Parathyroid adenoma (tissue), 2 donors: ENCODE data around the gene ADGRL3.

Source experiments
- H2AFZ ChIP-seq: fragments of 300-600 bp; sonication (generic); one replicate; pipeline ENCODE4 v1.7.0; 2017; ENCODE audit warnings: antibody characterized with exemption, mild to moderate bottlenecking
- H3K27ac ChIP-seq: fragments of 300-600 bp; sonication (generic); one replicate; pipeline ENCODE4 v1.7.0; 2017
- H3K27me3 ChIP-seq: fragments of 300-600 bp; sonication (generic); one replicate; pipeline ENCODE4 v1.7.0; 2017; ENCODE audit warnings: low read length; ENCODE audit not compliant: control insufficient read depth, insufficient read depth
- H3K36me3 ChIP-seq: fragments of 300-600 bp; sonication (generic); one replicate; pipeline ENCODE4 v1.7.0; 2017; ENCODE audit warnings: low read length; ENCODE audit not compliant: control insufficient read depth, insufficient read depth
- H3K4me1 ChIP-seq: fragments of 300-600 bp; sonication (generic); one replicate; pipeline ENCODE4 v1.7.0; 2017; ENCODE audit warnings: control low read depth
- H3K4me2 ChIP-seq: fragments of 300-600 bp; sonication (generic); one replicate; pipeline ENCODE4 v1.7.0; 2017; ENCODE audit warnings: low read length
- H3K4me3 ChIP-seq: fragments of 300-600 bp; sonication (generic); one replicate; pipeline ENCODE4 v1.7.0; 2017; ENCODE audit warnings: low read depth, low read length
- H3K79me2 ChIP-seq: fragments of 300-600 bp; sonication (generic); one replicate; pipeline ENCODE4 v1.7.0; 2017; ENCODE audit warnings: control low read depth
- H3K9ac ChIP-seq: fragments of 300-600 bp; sonication (generic); one replicate; pipeline ENCODE4 v1.7.0; 2017; ENCODE audit warnings: mild to moderate bottlenecking
- H3K9me3 ChIP-seq: fragments of 300-600 bp; sonication (generic); one replicate; pipeline ENCODE4 v1.7.0; 2017; ENCODE audit warnings: low read length; ENCODE audit not compliant: control insufficient read depth
- CTCF ChIP-seq: fragments of 300-600 bp; sonication (generic); IDR thresholded peaks from one replicate; pipeline ENCODE4 v1.7.0; 2017; ENCODE audit warnings: antibody characterized with exemption, mild to moderate bottlenecking
- donor health status: primary hyperparathyroidism.

ADGRL3 gene

GRCh38 chr4:61451935-61452334 is 251.8 kb downstream of the ADGRL3 start:
- no peaks in the 10 kb centered on the region for H3K4me1 ChIP-seq
- H2AFZ ChIP-seq, result no peak overlapping the region
- no peak overlapping the region for H3K27ac ChIP-seq
- no peaks in the 10 kb centered on the region for H3K27me3 ChIP-seq
- H3K4me2 ChIP-seq, result no peak overlapping the region
- no peaks in the 10 kb centered on the region for H3K9me3 ChIP-seq
- H3K36me3 ChIP-seq, result no peaks in the 10 kb centered on the region
- no peak for TF ChIP-seq CTCF
- no peak overlapping the region for H3K9ac ChIP-seq
- no peak overlapping the region for H3K4me3 ChIP-seq
- H3K79me2 ChIP-seq, result no peaks in the 10 kb centered on the region

GRCh38 chr4:61461956-61462355 is 261.8 kb downstream of the ADGRL3 start:
- Histone ChIP-seq H3K79me2 (no peaks in the 10 kb centered on the region), H2AFZ (no peak overlapping the region), H3K27ac (no peak overlapping the region), H3K27me3 (no peaks in the 10 kb centered on the region), H3K4me2 (no peak overlapping the region), H3K9ac (no peak overlapping the region), H3K36me3 (no peaks in the 10 kb centered on the region), H3K9me3 (no peaks in the 10 kb centered on the region), H3K4me1 (no peaks in the 10 kb centered on the region), H3K4me3 (no peak overlapping the region)
- no peak for TF ChIP-seq CTCF

- Histone ChIP-seq H3K36me3 (no peaks in the 10 kb centered on the region), H3K9ac (no peak overlapping the region), H3K79me2 (no peaks in the 10 kb centered on the region), H3K9me3 (no peaks in the 10 kb centered on the region), H2AFZ (no peak overlapping the region), H3K4me2 (no peak overlapping the region), H3K4me1 (no peaks in the 10 kb centered on the region), H3K27me3 (no peaks in the 10 kb centered on the region), H3K4me3 (no peak overlapping the region), H3K27ac (no peak overlapping the region)
- TF ChIP-seq CTCF, result no peak
These were observed 262.6 kb downstream of the ADGRL3 start for GRCh38 chr4:61462451-61463326.

GRCh38 chr4:61468024-61468720 is 268.0 kb downstream of the ADGRL3 start:
- no peaks in the 10 kb centered on the region for H3K27me3 ChIP-seq
- no peak overlapping the region for H3K27ac ChIP-seq
- H3K4me1 ChIP-seq, result no peaks in the 10 kb centered on the region
- H3K9ac ChIP-seq, result no peak overlapping the region
- no peaks in the 10 kb centered on the region for H3K9me3 ChIP-seq
- no peak for TF ChIP-seq CTCF
- no peaks in the 10 kb centered on the region for H3K36me3 ChIP-seq
- H3K4me2 ChIP-seq, result no peak overlapping the region
- H3K79me2 ChIP-seq, result no peaks in the 10 kb centered on the region
- H3K4me3 ChIP-seq, result no peak overlapping the region
- no peak overlapping the region for H2AFZ ChIP-seq
